MM.1S (cell line): ENCODE results near the gene SMIM38.
A peak's percentile ranks its signal among the peaks of the same experiment; 100 is the strongest.

Source experiments
- DNase-seq: peaks from one replicate; pipeline ENCODE4 v3.0.0-alpha.2; 2015
- H2AFZ ChIP-seq: fragments of 300-600 bp; sonication (generic); 2 replicates; pipeline ENCODE4 v1.6.0; 2016; ENCODE audit warnings: antibody characterized with exemption, low read length
- H3F3A ChIP-seq: fragments of 300-600 bp; sonication (generic); 2 replicates; pipeline ENCODE4 v1.6.1; 2016; ENCODE audit warnings: mild to moderate bottlenecking, antibody characterized with exemption, low read length, moderate library complexity, mixed read lengths; ENCODE audit not compliant: insufficient read depth
- H3K27ac ChIP-seq: fragments of 300-600 bp; sonication (generic); 2 replicates; pipeline ENCODE4 v1.5.1; 2016; ENCODE audit warnings: mild to moderate bottlenecking, low read length
- H3K27me3 ChIP-seq: fragments of 300-600 bp; sonication (generic); replicated peaks from 2 replicates; pipeline ENCODE4 v1.6.0; 2016; ENCODE audit warnings: low read length; ENCODE audit not compliant: insufficient read depth
- H3K36me3 ChIP-seq: fragments of 300-600 bp; sonication (generic); replicated peaks from 2 replicates; pipeline ENCODE4 v1.6.1; 2016; ENCODE audit warnings: mild to moderate bottlenecking, low read length, mixed read lengths; ENCODE audit not compliant: insufficient read depth
- H3K4me1 ChIP-seq: fragments of 300-600 bp; sonication (generic); 2 replicates; pipeline ENCODE4 v1.6.1; 2016; ENCODE audit warnings: low read length, mixed read lengths
- H3K4me2 ChIP-seq: fragments of 300-600 bp; sonication (generic); 2 replicates; pipeline ENCODE4 v1.6.0; 2016; ENCODE audit warnings: low read depth, low read length
- H3K4me3 ChIP-seq: fragments of 300-600 bp; sonication (generic); 2 replicates; pipeline ENCODE4 v1.5.1; 2016; ENCODE audit warnings: low read length, mixed read lengths
- H3K79me2 ChIP-seq: fragments of 300-600 bp; sonication (generic); 2 replicates; pipeline ENCODE4 v1.6.1; 2016; ENCODE audit warnings: mixed run types, low read length, mixed read lengths
- H3K9ac ChIP-seq: fragments of 300-600 bp; sonication (generic); 2 replicates; pipeline ENCODE4 v1.6.1; 2016; ENCODE audit warnings: low read length, mixed read lengths
- H3K9me2 ChIP-seq: fragments of 300-600 bp; sonication (generic); replicated peaks from 2 replicates; pipeline ENCODE4 v1.6.1; 2016; ENCODE audit warnings: mild to moderate bottlenecking, low read length, mixed read lengths; ENCODE audit not compliant: insufficient read depth
- H3K9me3 ChIP-seq: fragments of 300-600 bp; sonication (generic); replicated peaks from 2 replicates; pipeline ENCODE4 v1.6.1; 2016; ENCODE audit warnings: mild to moderate bottlenecking, low read length, mixed read lengths; ENCODE audit not compliant: insufficient read depth
- H4K20me1 ChIP-seq: fragments of 300-600 bp; sonication (generic); 2 replicates; pipeline ENCODE4 v1.6.1; 2016; ENCODE audit warnings: mild to moderate bottlenecking, low read length, moderate library complexity, mixed read lengths; ENCODE audit not compliant: insufficient read depth
- CTCF ChIP-seq: fragments of 300-600 bp; sonication (generic); IDR thresholded peaks from 2 replicates; pipeline ENCODE4 v1.5.1; 2016; ENCODE audit warnings: antibody characterized with exemption, low read length, mixed read lengths
- EZH2 ChIP-seq: fragments of 300-600 bp; sonication (generic); optimal IDR thresholded peaks from 2 replicates; pipeline ENCODE3; 2017; ENCODE audit warnings: low read depth, mild to moderate bottlenecking, antibody characterized with exemption, low read length, mixed read lengths
- EZH2phosphoT487 ChIP-seq: fragments of 300-600 bp; sonication (generic); IDR thresholded peaks from 2 replicates; pipeline ENCODE4 v1.6.1; 2018; ENCODE audit warnings: antibody characterized with exemption, low read length

The SMIM38 gene

GRCh38 chr11:69130654-69131053 lies 25.1 kb upstream of the SMIM38 start:
- no peak overlapping the region for H3K4me3 ChIP-seq
- no peaks in the 10 kb centered on the region for H3K9me2 ChIP-seq
- no peaks in the 10 kb centered on the region for H3K79me2 ChIP-seq
- H4K20me1 ChIP-seq: no peaks in the 10 kb centered on the region
- no peak overlapping the region for H3K27ac ChIP-seq
- no peak for TF ChIP-seq EZH2phosphoT487
- no peak for TF ChIP-seq EZH2
- TF ChIP-seq CTCF: no peak
- no peak for DNase-seq
- no peak overlapping the region for H3K9ac ChIP-seq
- H3K4me2 ChIP-seq: no peak overlapping the region
- no peak overlapping the region for H2AFZ ChIP-seq
- no peaks in the 10 kb centered on the region for H3K9me3 ChIP-seq
- no peaks in the 10 kb centered on the region for H3K36me3 ChIP-seq
- H3K27me3 ChIP-seq: peaks cover 25% of the 10 kb centered on the region
- H3F3A ChIP-seq: no peaks in the 10 kb centered on the region
- H3K4me1 ChIP-seq: no peaks in the 10 kb centered on the region

- Histone ChIP-seq H3K9me2 (no peaks in the 10 kb centered on the region), H2AFZ (no peak overlapping the region), H3F3A (no peaks in the 10 kb centered on the region), H4K20me1 (no peaks in the 10 kb centered on the region), H3K36me3 (no peaks in the 10 kb centered on the region), H3K27ac (no peak overlapping the region), H3K27me3 (peaks cover 25% of the 10 kb centered on the region), H3K79me2 (no peaks in the 10 kb centered on the region), H3K4me1 (no peaks in the 10 kb centered on the region), H3K9ac (no peak overlapping the region), H3K4me2 (no peak overlapping the region), H3K9me3 (no peaks in the 10 kb centered on the region), H3K4me3 (no peak overlapping the region)
- TF ChIP-seq EZH2phosphoT487: no peak
- TF ChIP-seq EZH2: no peak
- no peak for TF ChIP-seq CTCF
- no peak for DNase-seq
Measured at GRCh38 chr11:69131121-69131566, 24.6 kb upstream of the SMIM38 start.

- peak; percentile 56 for DNase-seq
- Histone ChIP-seq H3K4me1 (no peaks in the 10 kb centered on the region), H3K4me2 (no peak overlapping the region), H3K9ac (no peak overlapping the region), H3K27ac (no peak overlapping the region), H3K9me3 (no peaks in the 10 kb centered on the region), H3K27me3 (peaks cover 25% of the 10 kb centered on the region), H4K20me1 (no peaks in the 10 kb centered on the region), H2AFZ (no peak overlapping the region), H3K36me3 (no peaks in the 10 kb centered on the region), H3K4me3 (no peak overlapping the region), H3K9me2 (no peaks in the 10 kb centered on the region), H3K79me2 (no peaks in the 10 kb centered on the region), H3F3A (no peaks in the 10 kb centered on the region)
- TF ChIP-seq EZH2 (no peak), EZH2phosphoT487 (no peak), CTCF (peak; percentile 73)
Measured at GRCh38 chr11:69131644-69132300, 24.0 kb upstream of the SMIM38 start.
